HG03095 (cell line): ENCODE results near the gene CCDC39.

ENCODE experiments used
- ATAC-seq: cut with Tn5 transposase; IDR thresholded peaks from one replicate; pipeline ENCODE4 v1.9.1; 2021; ENCODE audit warnings: moderate library complexity; ENCODE audit not compliant: unreplicated experiment

The CCDC39 gene

GRCh38 chr3:180679178-180680096 lies at the start of gene CCDC39:
Gene CCDC39 (minus strand): TSS chr3:180679489. CDS start chr3:180679380, 109 bp downstream.
- ATAC-seq = peak; percentile 93

GRCh38 chr3:180720012-180720411 lies 40.7 kb upstream of the CCDC39 start:
- no peak for ATAC-seq

GRCh38 chr3:180707896-180708295 lies 28.6 kb upstream of the CCDC39 start:
- ATAC-seq = no peak

- ATAC-seq = no peak
Measured at GRCh38 chr3:180705619-180706018, 26.3 kb upstream of the CCDC39 start.

- no peak for ATAC-seq
Measured at GRCh38 chr3:180704532-180704931, 25.2 kb upstream of the CCDC39 start.

GRCh38 chr3:180700941-180701340 lies 21.7 kb upstream of the CCDC39 start:
- no peak for ATAC-seq

- ATAC-seq = no peak
Measured at GRCh38 chr3:180698760-180699270, 19.5 kb upstream of the CCDC39 start.

- ATAC-seq = no peak
Measured at GRCh38 chr3:180694321-180694720, 15.0 kb upstream of the CCDC39 start.

- no peak for ATAC-seq
Measured at GRCh38 chr3:180693656-180694055, 14.4 kb upstream of the CCDC39 start.

- no peak for ATAC-seq
Measured at GRCh38 chr3:180690061-180690460, 10.8 kb upstream of the CCDC39 start.

- no peak for ATAC-seq
Measured at GRCh38 chr3:180684807-180685206, 5.5 kb upstream of the CCDC39 start.

- no peak for ATAC-seq
Measured at GRCh38 chr3:180683816-180684215, 4.5 kb upstream of the CCDC39 start.

- peak; percentile 28 for ATAC-seq
Measured at GRCh38 chr3:180680097-180680430, 775 bp upstream of the CCDC39 start.

GRCh38 chr3:180678231-180678630 lies 1.1 kb downstream of the CCDC39 start:
- no peak for ATAC-seq

GRCh38 chr3:180661444-180661843 lies 17.8 kb downstream of the CCDC39 start:
- no peak for ATAC-seq

- no peak for ATAC-seq
Measured at GRCh38 chr3:180657094-180657493, 22.2 kb downstream of the CCDC39 start.

- ATAC-seq = no peak
Measured at GRCh38 chr3:180656406-180656805, 22.9 kb downstream of the CCDC39 start.

GRCh38 chr3:180646187-180646790 lies 33.0 kb downstream of the CCDC39 start:
- ATAC-seq = no peak

- ATAC-seq = no peak
Measured at GRCh38 chr3:180640987-180641386, 38.3 kb downstream of the CCDC39 start.

- ATAC-seq = no peak
Measured at GRCh38 chr3:180633722-180634121, 45.6 kb downstream of the CCDC39 start.

- no peak for ATAC-seq
Measured at GRCh38 chr3:180631317-180631716, 48.0 kb downstream of the CCDC39 start.

GRCh38 chr3:180630371-180630770 lies 48.9 kb downstream of the CCDC39 start:
- no peak for ATAC-seq
